GM18519 (cell line): ENCODE results near the gene WDPCP.
"Not testable (repeated sequence)": the region's sequence is repeated elsewhere in the genome, so short reads cannot be mapped to it uniquely, and the experiment has no call there.

Experiments
- ATAC-seq: cut with Tn5 transposase; IDR thresholded peaks from one replicate; pipeline ENCODE4 v1.9.1; 2021; ENCODE audit warnings: mild to moderate bottlenecking, moderate library complexity; ENCODE audit not compliant: unreplicated experiment, low FRiP score

WDPCP gene

GRCh38 chr2:63283273-63283672 lies 305.0 kb downstream of the WDPCP start:
- no peak for ATAC-seq

- no peak for ATAC-seq
Observed at GRCh38 chr2:63272560-63272959, 315.7 kb downstream of the WDPCP start.

- no peak for ATAC-seq
Observed at GRCh38 chr2:63270717-63271116, 317.6 kb downstream of the WDPCP start.

GRCh38 chr2:63268946-63269345 lies 319.3 kb downstream of the WDPCP start:
- no peak for ATAC-seq

GRCh38 chr2:63261137-63261621 lies 327.1 kb downstream of the WDPCP start:
- ATAC-seq = no peak

- ATAC-seq = no peak
Observed at GRCh38 chr2:63257473-63257872, 330.8 kb downstream of the WDPCP start.

GRCh38 chr2:63249161-63249560 lies 339.1 kb downstream of the WDPCP start:
- ATAC-seq = no peak

GRCh38 chr2:63242747-63243146 lies 345.5 kb downstream of the WDPCP start:
- ATAC-seq = no peak

- no peak for ATAC-seq
Observed at GRCh38 chr2:63225964-63226686, 362.2 kb downstream of the WDPCP start.

- ATAC-seq = no peak
Observed at GRCh38 chr2:63218800-63219526, 369.3 kb downstream of the WDPCP start.

- no peak for ATAC-seq
Observed at GRCh38 chr2:63195310-63195709, 393.0 kb downstream of the WDPCP start.

- no peak for ATAC-seq
Observed at GRCh38 chr2:63194175-63194574, 394.1 kb downstream of the WDPCP start.

GRCh38 chr2:63192889-63193774 lies 395.1 kb downstream of the WDPCP start:
- ATAC-seq = no peak

- ATAC-seq = no peak
Observed at GRCh38 chr2:63192169-63192888, 395.9 kb downstream of the WDPCP start.

GRCh38 chr2:63189026-63189425 lies 399.3 kb downstream of the WDPCP start:
- ATAC-seq = peak; percentile 59

GRCh38 chr2:63186331-63186730 lies 401.9 kb downstream of the WDPCP start:
- ATAC-seq = no peak

- ATAC-seq = no peak
Observed at GRCh38 chr2:63163161-63163820, 425.0 kb downstream of the WDPCP start.

GRCh38 chr2:63159262-63159661 lies 429.0 kb downstream of the WDPCP start:
- no peak for ATAC-seq

GRCh38 chr2:63136683-63137082 lies 451.6 kb downstream of the WDPCP start:
- ATAC-seq = not testable (repeated sequence)

GRCh38 chr2:63132020-63132419 lies 456.3 kb downstream of the WDPCP start:
- ATAC-seq = no peak
